Common myeloid progenitor, CD34-positive (primary cell): ENCODE data around the gene WDR7.

ENCODE experiments used
- CTCF ChIA-PET: fragments of 350-600 bp; sonication (Branson Sonifier 250); formaldehyde crosslinking; loops from one replicate; lab custom pipeline; 2021; ENCODE audit warnings: antibody characterized with exemption; lab: Charles Lee
- POLR2A ChIA-PET: fragments of 350-600 bp; sonication (Branson Sonifier 250); formaldehyde crosslinking; loops from one replicate; lab custom pipeline; 2021; ENCODE audit warnings: antibody characterized with exemption; lab: Charles Lee
- DNase-seq, 3 donors: peaks; one replicate each; pipeline versions ENCODE4 v3.0.0 to v3.0.0-alpha.2; 2013
- H3K27ac ChIP-seq, 2 experiments: 1 replicate in 1 of 2; 2 replicates in 1 of 2; pipeline ENCODE4 v1.7.0; 2013; ENCODE audit warnings: inconsistent platforms in 2 of 2, low read length in 2 of 2, mild to moderate bottlenecking in 2 of 2, low read depth in 1 of 2, moderate library complexity in 1 of 2; ENCODE audit not compliant: severe bottlenecking in 2 of 2, insufficient read depth in 1 of 2, poor library complexity in 1 of 2
- H3K27me3 ChIP-seq, 5 experiments: replicated peaks in 2 of 5; 1 replicate in 3 of 5; 2 replicates in 2 of 5; pipeline versions ENCODE4 v1.6.1 to v1.7.0; 2013; ENCODE audit warnings: low read length in 4 of 5, mild to moderate bottlenecking in 2 of 5, moderate library complexity in 2 of 5, inconsistent platforms in 1 of 5; ENCODE audit not compliant: insufficient read depth in 5 of 5, control insufficient read depth in 4 of 5
- H3K36me3 ChIP-seq, 4 experiments: 1 replicate in 2 of 4; 2 replicates in 2 of 4; pipeline versions ENCODE4 v1.6.1 to v1.7.0; 2013; ENCODE audit warnings: low read length in 3 of 4, control low read depth in 1 of 4, mild to moderate bottlenecking in 1 of 4; ENCODE audit not compliant: control insufficient read depth in 4 of 4, insufficient read depth in 4 of 4
- H3K4me1 ChIP-seq, 4 experiments: 1 replicate in 3 of 4; 2 replicates in 1 of 4; pipeline versions ENCODE4 v1.6.1 to v1.7.1; 2013; ENCODE audit warnings: low read length in 3 of 4, mild to moderate bottlenecking in 3 of 4, control low read depth in 1 of 4, inconsistent platforms in 1 of 4, moderate library complexity in 1 of 4; ENCODE audit not compliant: control insufficient read depth in 4 of 4, insufficient read depth in 4 of 4; ENCODE audit errors: control extremely low read depth in 1 of 4
- H3K4me3 ChIP-seq, 7 experiments: 1 replicate in 4 of 7; 2 replicates in 3 of 7; pipeline versions ENCODE4 v1.5.1 to v1.7.0; 2013; ENCODE audit warnings: mild to moderate bottlenecking in 7 of 7, low read length in 6 of 7, moderate library complexity in 6 of 7, inconsistent platforms in 2 of 7, low read depth in 2 of 7, control low read depth in 1 of 7; ENCODE audit not compliant: insufficient read depth in 4 of 7, control insufficient read depth in 1 of 7; ENCODE audit errors: extremely low read depth in 1 of 7
- H3K9me3 ChIP-seq, 5 experiments: 1 replicate in 4 of 5; 2 replicates in 1 of 5; pipeline versions ENCODE4 v1.6.1 to v1.7.1; 2013; ENCODE audit warnings: low read length in 4 of 5, mild to moderate bottlenecking in 2 of 5, inconsistent platforms in 1 of 5, low read depth in 1 of 5, moderate library complexity in 1 of 5; ENCODE audit not compliant: control insufficient read depth in 4 of 5, insufficient read depth in 2 of 5; ENCODE audit errors: control extremely low read depth in 1 of 5
- WGBS: methylation state at CpG from one replicate; pipeline ENCODE4 v1.1.5; 2013; ENCODE audit not compliant: insufficient coverage; 5-methylcytosine and 5-hydroxymethylcytosine counted together

Gene WDR7

GRCh38 chr18:57014772-57015413 lies 363.7 kb downstream of the WDR7 start:
- H3K4me1 ChIP-seq, result peaks cover 9 to 31% (median 27%) of the 10 kb centered on the region in 4 experiments
- H3K4me3 ChIP-seq, result no peak overlapping the region
- H3K27ac ChIP-seq, result no peak overlapping the region
- H3K36me3 ChIP-seq, result no peaks in the 10 kb centered on the region
- ChIA-PET POLR2A (no interaction called here), CTCF (interaction anchor here (0.5 to 0.6 kb wide), 3 partner anchors 19 to 546 kb away, joined by 3 read pairs; no protein-coding TSS in a partner anchor)
- no peaks in the 10 kb centered on the region for H3K9me3 ChIP-seq
- 57% methylated on average over 1 of the region's 4 CpGs for WGBS
- no peak for DNase-seq
- no peaks in the 10 kb centered on the region for H3K27me3 ChIP-seq

DNA sequence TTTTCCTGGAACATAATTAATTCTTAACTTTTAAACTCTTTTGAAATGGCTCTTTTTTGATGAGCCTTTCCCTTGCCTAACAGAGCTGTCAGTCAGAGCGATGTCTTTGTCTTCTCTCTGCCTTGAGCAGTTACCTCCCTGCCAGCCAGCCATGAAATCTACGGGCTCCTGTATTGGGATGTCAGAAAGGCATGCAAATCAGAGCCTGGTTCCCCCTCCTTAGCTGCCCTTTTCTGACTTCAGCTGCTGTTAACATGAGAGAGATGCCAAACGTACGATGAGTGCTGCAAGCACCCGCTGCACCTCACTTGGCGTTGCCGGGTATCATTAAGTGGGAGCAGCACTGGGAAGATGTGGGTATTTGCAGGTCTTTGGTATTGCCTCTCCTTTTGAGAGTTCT lies 364.3 kb downstream of the WDR7 start:
- ChIA-PET CTCF (interaction anchor here (0.6 kb wide), 1 partner anchor 19 kb away, joined by 3 read pairs; no protein-coding TSS in a partner anchor), POLR2A (no interaction called here)
- Histone ChIP-seq H3K9me3 (no peaks in the 10 kb centered on the region), H3K4me3 (peak overlapping the region in 1 of 7 experiments; percentile 31), H3K27me3 (no peaks in the 10 kb centered on the region), H3K36me3 (no peaks in the 10 kb centered on the region), H3K27ac (no peak overlapping the region), H3K4me1 (peaks cover 9 to 31% (median 27%) of the 10 kb centered on the region in 4 experiments)
- DNase-seq, result peak in 1 of 3 donors; percentile 4
- 94% methylated on average over 6 of the region's 7 CpGs for WGBS

- Histone ChIP-seq H3K4me1 (peaks cover 9 to 31% (median 27%) of the 10 kb centered on the region in 4 experiments), H3K36me3 (peaks cover 0 to 4% (median 0%) of the 10 kb centered on the region in 4 experiments), H3K27ac (no peak overlapping the region), H3K9me3 (no peaks in the 10 kb centered on the region), H3K27me3 (no peaks in the 10 kb centered on the region), H3K4me3 (no peak overlapping the region)
- 94% methylated on average over 2 of the region's 3 CpGs for WGBS
- DNase-seq, result no peak
- POLR2A ChIA-PET, result no interaction called here
- CTCF ChIA-PET, result interaction anchor here (1.4 kb wide), 1 partner anchor 10 kb away, joined by 3 read pairs; no protein-coding TSS in a partner anchor
These were observed 367.7 kb downstream of the WDR7 start for GRCh38 chr18:57018845-57019244.

- no peak overlapping the region for H3K4me3 ChIP-seq
- H3K36me3 ChIP-seq, result peaks cover 0 to 11% (median 3%) of the 10 kb centered on the region in 4 experiments
- H3K4me1 ChIP-seq, result peaks cover 0 to 12% (median 6%) of the 10 kb centered on the region in 4 experiments
- no peaks in the 10 kb centered on the region for H3K27me3 ChIP-seq
- no peak overlapping the region for H3K27ac ChIP-seq
- no peak for DNase-seq
- 95% methylated on average over 3 of the region's 4 CpGs for WGBS
- POLR2A ChIA-PET, result no interaction called here
- CTCF ChIA-PET, result no interaction called here
- no peaks in the 10 kb centered on the region for H3K9me3 ChIP-seq
These were observed 371.6 kb downstream of the WDR7 start for GRCh38 chr18:57022716-57023115.

DNA sequence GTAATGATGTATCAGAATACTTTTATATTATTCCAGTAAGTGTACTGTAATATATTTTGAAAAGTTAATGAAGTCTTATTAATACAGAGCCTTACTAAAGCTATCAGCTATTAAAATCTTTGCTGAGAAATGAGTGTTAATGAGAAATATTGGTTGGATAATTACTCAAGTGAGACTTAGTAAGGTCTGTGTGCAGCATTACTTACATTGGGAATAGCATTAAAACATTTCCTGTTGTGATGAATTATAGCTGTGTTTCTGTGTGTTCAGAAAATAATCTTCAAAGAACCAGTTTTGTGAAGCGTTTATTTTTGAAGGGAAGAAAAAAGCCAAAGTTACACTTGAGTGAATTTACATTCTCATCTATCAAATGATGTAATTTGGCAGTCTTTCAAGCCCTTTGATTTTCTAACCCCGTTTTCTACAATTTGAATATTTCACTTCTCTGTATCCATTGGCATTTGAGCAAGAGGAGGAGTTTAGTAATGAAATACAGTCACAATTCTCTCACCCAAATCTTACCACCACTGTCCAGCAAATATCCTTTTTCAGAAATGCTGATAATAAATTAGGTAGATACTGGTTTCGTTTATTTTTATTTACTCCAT lies 372.2 kb downstream of the WDR7 start:
- DNase-seq, result no peak
- no peaks in the 10 kb centered on the region for H3K27me3 ChIP-seq
- WGBS, result no CpG with 5 or more reads among the region's 3 CpGs
- H3K4me1 ChIP-seq, result peaks cover 0 to 6% (median under 1%) of the 10 kb centered on the region in 4 experiments
- CTCF ChIA-PET, result no interaction called here
- no peak overlapping the region for H3K27ac ChIP-seq
- H3K4me3 ChIP-seq, result no peak overlapping the region
- POLR2A ChIA-PET, result no interaction called here
- H3K9me3 ChIP-seq, result no peaks in the 10 kb centered on the region
- peaks cover 0 to 11% (median 3%) of the 10 kb centered on the region in 4 experiments for H3K36me3 ChIP-seq

DNA sequence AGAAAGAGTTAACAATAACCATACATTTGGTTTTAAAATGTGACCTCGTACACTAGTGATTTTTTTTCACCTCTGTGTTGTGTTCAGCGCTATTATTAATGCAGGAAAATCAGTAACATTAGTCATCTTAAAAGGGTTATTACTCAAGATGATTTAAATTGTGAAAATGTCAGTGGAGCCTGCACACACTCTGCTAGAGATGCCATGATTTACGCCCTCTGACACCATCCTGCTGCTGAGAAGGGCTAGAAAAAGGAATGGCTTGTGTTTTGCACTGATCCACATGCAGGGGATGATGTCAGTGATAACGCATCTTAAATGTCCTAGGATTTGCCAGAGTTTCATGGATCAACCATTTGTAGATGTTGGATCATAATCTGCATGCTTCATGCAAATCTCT lies 374.4 kb downstream of the WDR7 start:
- no peaks in the 10 kb centered on the region for H3K9me3 ChIP-seq
- H3K27me3 ChIP-seq, result no peaks in the 10 kb centered on the region
- peaks cover 0 to 5% (median 0%) of the 10 kb centered on the region in 4 experiments for H3K4me1 ChIP-seq
- H3K27ac ChIP-seq, result no peak overlapping the region
- WGBS, result 100% methylated on average over 2 of the region's 4 CpGs
- CTCF ChIA-PET, result no interaction called here
- POLR2A ChIA-PET, result no interaction called here
- H3K4me3 ChIP-seq, result no peak overlapping the region
- no peak for DNase-seq
- peaks cover 0 to 11% (median 4%) of the 10 kb centered on the region in 4 experiments for H3K36me3 ChIP-seq

GRCh38 chr18:57026316-57026715 lies 375.2 kb downstream of the WDR7 start:
- no peak for DNase-seq
- CTCF ChIA-PET, result no interaction called here
- no peaks in the 10 kb centered on the region for H3K27me3 ChIP-seq
- H3K4me1 ChIP-seq, result peaks cover 0 to 5% (median 0%) of the 10 kb centered on the region in 4 experiments
- POLR2A ChIA-PET, result no interaction called here
- H3K36me3 ChIP-seq, result peaks cover 0 to 7% (median 4%) of the 10 kb centered on the region in 4 experiments
- no CpG with 5 or more reads among the region's 2 CpGs for WGBS
- H3K27ac ChIP-seq, result no peak overlapping the region
- H3K9me3 ChIP-seq, result no peaks in the 10 kb centered on the region
- no peak overlapping the region for H3K4me3 ChIP-seq
